ENCODE results near the gene CEMIP2. TPM values are rescaled to one million over a fixed set of nuclear protein-coding genes. Genes with fewer than 3 reads are reported as not detected.

Gene CEMIP2
- total and polyA plus RNA-seq, 9 donors, result 6.3 to 91.3 (median 11.0) TPM

- DNase-seq, result no peak
- no peaks in the 10 kb centered on the region for H3K36me3 ChIP-seq
- H3K4me1 ChIP-seq (ENCODE audit: insufficient read depth), result no peaks in the 10 kb centered on the region
- H3K27ac ChIP-seq, result no peak overlapping the region
- no peak for TF ChIP-seq EP300 (IDR thresholded peaks at IDR 0.05)
- no peak for TF ChIP-seq POLR2A (IDR thresholded peaks at IDR 0.05)
- TF ChIP-seq CTCF (IDR thresholded peaks at IDR 0.05), result no peak
- H3K27me3 ChIP-seq, result no peaks in the 10 kb centered on the region
- no peak overlapping the region for H3K4me3 ChIP-seq
- intact Hi-C loops (cut with DNase I), result no loop called here
- no peaks in the 10 kb centered on the region for H3K9me3 ChIP-seq
- WGBS, 3 donors, result 93 to 98% (median 95%) methylated on average over 1 of the region's 1 CpG
Observed at GRCh38 chr9:71756753-71757152, 11.6 kb downstream of the CEMIP2 start.

GRCh38 chr9:71755869-71756268 lies 12.4 kb downstream of the CEMIP2 start:
- Histone ChIP-seq H3K27ac (no peak overlapping the region), H3K4me1 (ENCODE audit: insufficient read depth) (no peaks in the 10 kb centered on the region), H3K36me3 (no peaks in the 10 kb centered on the region), H3K4me3 (no peak overlapping the region), H3K27me3 (no peaks in the 10 kb centered on the region), H3K9me3 (no peaks in the 10 kb centered on the region)
- 95 to 100% (median 96%) methylated on average over 1 of the region's 1 CpG for WGBS, 3 donors
- DNase-seq, result no peak
- TF ChIP-seq CTCF (IDR thresholded peaks at IDR 0.05), result no peak
- intact Hi-C loops (cut with DNase I), result no loop called here

- no peak for DNase-seq
- H3K4me1 ChIP-seq (ENCODE audit: insufficient read depth), result no peaks in the 10 kb centered on the region
Observed at GRCh38 chr9:71755230-71755629, 13.1 kb downstream of the CEMIP2 start.

GRCh38 chr9:71754151-71754550 lies 14.2 kb downstream of the CEMIP2 start:
- Histone ChIP-seq H3K4me1 (ENCODE audit: insufficient read depth) (no peaks in the 10 kb centered on the region), H3K27ac (no peak overlapping the region), H3K9me3 (no peaks in the 10 kb centered on the region), H3K27me3 (no peaks in the 10 kb centered on the region), H3K36me3 (no peaks in the 10 kb centered on the region), H3K4me3 (no peak overlapping the region)
- WGBS, 3 donors, result 90 to 92% (median 90%) methylated on average over 4 of the region's 4 CpGs
- TF ChIP-seq EP300 (IDR thresholded peaks at IDR 0.05), result no peak
- no peak for TF ChIP-seq POLR2A (IDR thresholded peaks at IDR 0.05)
- no peak for TF ChIP-seq CTCF (IDR thresholded peaks at IDR 0.05)
- intact Hi-C loops (cut with DNase I), result no loop called here
- no peak for DNase-seq

More at GRCh38 chr9:71755230-71755629, 13.1 kb downstream of the CEMIP2 start:
- no peaks in the 10 kb centered on the region for H3K9me3 ChIP-seq
- H3K27ac ChIP-seq, result no peak overlapping the region
- WGBS, 3 donors, result 92 to 98% (median 95%) methylated on average over 2 of the region's 2 CpGs
- no peak overlapping the region for H3K4me3 ChIP-seq
- no peaks in the 10 kb centered on the region for H3K36me3 ChIP-seq
- TF ChIP-seq EP300 (IDR thresholded peaks at IDR 0.05) (no peak), CTCF (IDR thresholded peaks at IDR 0.05) (no peak), POLR2A (IDR thresholded peaks at IDR 0.05) (no peak)
- no peaks in the 10 kb centered on the region for H3K27me3 ChIP-seq
- intact Hi-C loops (cut with DNase I), result no loop called here

- no peaks in the 10 kb centered on the region for H3K36me3 ChIP-seq
- H3K27ac ChIP-seq, result no peak overlapping the region
- intact Hi-C loops (cut with DNase I), result no loop called here
- peaks cover 2% of the 10 kb centered on the region for H3K4me1 ChIP-seq (ENCODE audit: insufficient read depth)
- DNase-seq, result no peak
- H3K4me3 ChIP-seq, result no peak overlapping the region
- H3K27me3 ChIP-seq, result no peaks in the 10 kb centered on the region
- TF ChIP-seq POLR2A (IDR thresholded peaks at IDR 0.05) (no peak), CTCF (IDR thresholded peaks at IDR 0.05) (no peak), EP300 (IDR thresholded peaks at IDR 0.05) (no peak)
- no peaks in the 10 kb centered on the region for H3K9me3 ChIP-seq
- WGBS, 3 donors, result 87 to 92% (median 89%) methylated on average over 3 of the region's 3 CpGs
Observed at GRCh38 chr9:71752928-71753327, 15.4 kb downstream of the CEMIP2 start.

Measured in ovary (tissue), 9 donors.